HepG2 (cell line): ENCODE data around the gene CELF4. TPM values are rescaled to one million over a fixed set of nuclear protein-coding genes. Genes with fewer than 3 reads are reported as not detected.

ENCODE experiments used
- ATAC-seq: fragments of 200-7000 bp; cut with Tn5 transposase; 3 replicates; pipeline ENCODE4 v1.9.1; 2020; ENCODE audit warnings: mild to moderate bottlenecking, moderate library complexity
- BruUV-seq: library from RNA; stranded (reverse); fragments of 400-500 nt; replicated peaks from 2 replicates; lab custom pipeline; 2021; lab: Mats Ljungman, UMichigan
- CTCF ChIA-PET: fragments of 300-600 bp; formaldehyde crosslinking; extraction: SDS; loops from one replicate; lab custom pipeline; 2021; ENCODE audit warnings: low total read pairs, inconsistent platforms, low intra/inter-chr PET ratio; lab: Yijun Ruan, JAX
- POLR2A ChIA-PET: fragments of 350-600 bp; sonication (Branson Sonifier 250); formaldehyde crosslinking; loops from one replicate; lab custom pipeline; 2020; ENCODE audit warnings: antibody characterized with exemption, inconsistent platforms; lab: Yijun Ruan, JAX
- DNase-seq: peaks from one replicate; pipeline ENCODE4 v3.0.0-alpha.2; 2015; ENCODE audit warnings: low spot score
- FAIRE-seq: peaks from 3 replicates; lab custom pipeline; 2011; peaks lifted over from hg19 to GRCh38; lab: Jason Lieb, UNC
- H2AFZ ChIP-seq: one replicate; pipeline ENCODE4 v1.6.1; 2011; ENCODE audit warnings: low read length, inconsistent platforms
- H3K27ac ChIP-seq: fragments of 300-600 bp; 3 replicates; pipeline ENCODE4 v1.8.0; 2011; ENCODE audit warnings: mixed run types, mild to moderate bottlenecking, mixed read lengths, low read length, inconsistent platforms; ENCODE audit not compliant: insufficient read depth; ENCODE audit errors: extremely low read length
- H3K27me3 ChIP-seq, 2 experiments: fragments of 200-600 bp in 1 of 2; 2 replicates in 1 of 2; 3 replicates in 1 of 2; pipeline versions ENCODE4 v1.6.0 to v1.8.0; 2011; ENCODE audit warnings: low read length in 2 of 2, mild to moderate bottlenecking in 2 of 2, moderate library complexity in 2 of 2, inconsistent platforms in 1 of 2; ENCODE audit not compliant: insufficient read depth in 2 of 2, control insufficient read depth in 1 of 2
- H3K36me3 ChIP-seq, 2 experiments: fragments of 200-600 bp in 1 of 2; replicated peaks in 1 of 2; 2 replicates in 1 of 2; 3 replicates in 1 of 2; pipeline versions ENCODE4 v1.5.1 to v1.8.0; 2011; ENCODE audit warnings: low read length in 2 of 2, inconsistent platforms in 1 of 2; ENCODE audit not compliant: insufficient read depth in 2 of 2, control insufficient read depth in 1 of 2
- H3K4me1 ChIP-seq: 2 replicates; pipeline ENCODE4 v1.5.1; 2012; ENCODE audit warnings: low read length, inconsistent platforms; ENCODE audit not compliant: insufficient read depth
- H3K4me2 ChIP-seq: 2 replicates; pipeline ENCODE4 v1.6.0; 2011; ENCODE audit warnings: low read depth, low read length, inconsistent platforms
- H3K4me3 ChIP-seq, 3 experiments: fragments of 200-600 bp in 1 of 3; sonication (generic), shearing (Covaris generic) in 1 of 3; replicated peaks in 1 of 3; 2 replicates each; pipeline ENCODE4 v1.5.1; 2011 to 2016; ENCODE audit warnings: low read length in 3 of 3, inconsistent platforms in 2 of 3, low read depth in 2 of 3, mild to moderate bottlenecking in 2 of 3, control low read depth in 1 of 3, mixed read lengths in 1 of 3; ENCODE audit not compliant: insufficient read depth in 1 of 3
- H3K79me2 ChIP-seq: one replicate; pipeline ENCODE4 v1.6.1; 2011; ENCODE audit warnings: low read length, inconsistent platforms; ENCODE audit not compliant: insufficient read depth
- H3K9ac ChIP-seq: 2 replicates; pipeline ENCODE4 v1.6.0; 2011; ENCODE audit warnings: mild to moderate bottlenecking, low read depth, low read length, inconsistent platforms; ENCODE audit not compliant: insufficient read depth
- H3K9me3 ChIP-seq: 2 replicates; pipeline ENCODE4 v1.5.1; 2012; ENCODE audit warnings: mild to moderate bottlenecking, low read length
- H4K20me1 ChIP-seq: 2 replicates; pipeline ENCODE4 v1.6.0; 2011; ENCODE audit warnings: inconsistent platforms, mild to moderate bottlenecking, low read length, moderate library complexity; ENCODE audit not compliant: insufficient read depth
- DBP ChIP-seq: sonication (generic); formaldehyde crosslinking; IDR thresholded peaks from 2 replicates; pipeline ENCODE4 v1.4.0; 2020; ENCODE audit warnings: missing genetic modification reagents; ENCODE audit errors: not compliant biosample characterization
- KLF12 ChIP-seq: sonication (generic); formaldehyde crosslinking; IDR thresholded peaks from 2 replicates; pipeline ENCODE4 v1.4.0; 2020; ENCODE audit warnings: missing genetic modification reagents, borderline replicate concordance
- MATR3 ChIP-seq: sonication (generic); formaldehyde crosslinking; IDR thresholded peaks from 2 replicates; pipeline ENCODE4 v1.4.0; 2020; ENCODE audit warnings: missing genetic modification reagents
- NCOA2 ChIP-seq: sonication (generic); formaldehyde crosslinking; IDR thresholded peaks from 2 replicates; pipeline ENCODE4 v1.8.0; 2022; ENCODE audit warnings: inconsistent platforms
- PRPF4 ChIP-seq: fragments of 200-400 bp; formaldehyde crosslinking; IDR thresholded peaks from 2 replicates; pipeline ENCODE4 v1.6.1; 2016; ENCODE audit warnings: low read length, low read depth; ENCODE audit not compliant: poor library complexity, severe bottlenecking
- RERE ChIP-seq: IDR thresholded peaks from 2 replicates; pipeline ENCODE4 v1.6.1; 2016; ENCODE audit warnings: low read depth, missing genetic modification reagents, missing compliant biosample characterization
- ZHX2 ChIP-seq, 2 experiments: sonication (generic) in 1 of 2; formaldehyde crosslinking in 1 of 2; IDR thresholded peaks; 2 replicates each; pipeline versions ENCODE4 v1.6.1 to v1.9.0; 2014 to 2022; ENCODE audit warnings: antibody characterized with exemption in 1 of 2, borderline replicate concordance in 1 of 2, inconsistent platforms in 1 of 2, low read depth in 1 of 2, missing genetic modification reagents in 1 of 2
- ZNF451 ChIP-seq: sonication (generic); formaldehyde crosslinking; IDR thresholded peaks from 2 replicates; pipeline ENCODE4 v1.5.0; 2020; ENCODE audit warnings: mild to moderate bottlenecking, missing genetic modification reagents
- WGBS: methylation state at CpG from one replicate; pipeline ENCODE4 v1.1.6; 2017; ENCODE audit warnings: low lambda C conversion rate; 5-methylcytosine and 5-hydroxymethylcytosine counted together
- in situ Hi-C: cut with HindIII; loops from 2 replicates; pipeline ENCODE4 v1.10.0; 2017; ENCODE audit warnings: low pct_unique_long_range_greater_than_20kb; ENCODE audit not compliant: extremely low pct_ligation_motif_present
- intact Hi-C: fragments of 100-400 bp; cut with micrococcal nuclease; formaldehyde crosslinking; loops from one replicate; pipeline ENCODE4 v1.10.0; 2022; ENCODE audit not compliant: unreplicated experiment
- polyA plus RNA-seq, 8 experiments: library from polyadenylated mRNA; depleted of rRNA in 3 of 8; stranded (reverse) in 7 of 8; unstranded in 1 of 8; fragments of >200 nt; fragmentation: Illumina TruSeq in 4 of 8; extraction: Trizol in 4 of 8; gene quantifications; 2 replicates each; pipeline versions ENCODE4 v1.2.1 to v1.2.3, GENCODE V29; 2011 to 2016; ENCODE audit warnings: low read depth in 4 of 8, missing spikeins in 1 of 8, mixed read lengths in 1 of 8; ENCODE audit not compliant: insufficient read depth in 1 of 8
- total RNA-seq, 5 experiments: library from RNA; depleted of rRNA; stranded (reverse); fragments of >200 nt; fragmentation: Illumina TruSeq; extraction: Trizol; gene quantifications; 2 replicates each; pipeline ENCODE4 v1.2.3, GENCODE V29; 2016; ENCODE audit warnings: low read depth in 1 of 5

The CELF4 gene
- total and polyA plus RNA-seq, 2 of the 13 experiments (the other 11 are each of a cell fraction or from before 2014, with no cell fraction given) = not detected

- TF ChIP-seq DBP (CRISPR knock-in tag) (no peak), MATR3 (CRISPR knock-in tag) (no peak)
Observed at GRCh38 chr18:37380546-37381110, 185.0 kb downstream of the CELF4 start (continued).

- BruUV-seq = no TSS peak
- no peaks in the 10 kb centered on the region for H3K4me1 ChIP-seq
- FAIRE-seq (no peak), ATAC-seq (no peak), DNase-seq (no peak)
- H3K27ac ChIP-seq = no peak overlapping the region
- H3K9me3 ChIP-seq = no peaks in the 10 kb centered on the region
- intact Hi-C loops (no loop called here), in situ Hi-C loops (no loop called here)
- H3K9ac ChIP-seq = no peak overlapping the region
- peaks cover 4% of the 10 kb centered on the region; the same call in 1 of the 2 replicates for H4K20me1 ChIP-seq
- H3K4me2 ChIP-seq = no peak overlapping the region
- POLR2A ChIA-PET = no interaction called here
- H3K4me3 ChIP-seq = no peak overlapping the region
- H3K27me3 ChIP-seq = peaks cover 7 to 13% of the 10 kb centered on the region in 2 experiments; a peak in 3 of 5 replicates
- no peak overlapping the region for H2AFZ ChIP-seq
- CTCF ChIA-PET = no interaction called here
- H3K36me3 ChIP-seq = no peaks in the 10 kb centered on the region
- 11% methylated on average over 11 of the region's 11 CpGs for WGBS
- no peaks in the 10 kb centered on the region for H3K79me2 ChIP-seq
- TF ChIP-seq NCOA2 (CRISPR knock-in tag) (no peak), PRPF4 (no peak), KLF12 (CRISPR knock-in tag) (no peak), ZNF451 (CRISPR knock-in tag) (no peak), RERE (CRISPR knock-in tag) (no peak), ZHX2 (IDR thresholded peaks at IDR 0.05; ENCODE audit: low read depth) (no peak), ZHX2 (CRISPR knock-in tag; IDR thresholded peaks at IDR 0.05; ENCODE audit: borderline replicate concordance) (no peak)
Observed at GRCh38 chr18:37378336-37379010, 187.1 kb downstream of the CELF4 start.
